SKM-1 (cell line): Measurements from ENCODE around the gene ZNF462.

Experiments
- DNase-seq: peaks from one replicate; lab custom pipeline; 2025; ENCODE audit not compliant: unreplicated experiment; lab: John Stamatoyannopoulos, UW

The ZNF462 gene

DNA sequence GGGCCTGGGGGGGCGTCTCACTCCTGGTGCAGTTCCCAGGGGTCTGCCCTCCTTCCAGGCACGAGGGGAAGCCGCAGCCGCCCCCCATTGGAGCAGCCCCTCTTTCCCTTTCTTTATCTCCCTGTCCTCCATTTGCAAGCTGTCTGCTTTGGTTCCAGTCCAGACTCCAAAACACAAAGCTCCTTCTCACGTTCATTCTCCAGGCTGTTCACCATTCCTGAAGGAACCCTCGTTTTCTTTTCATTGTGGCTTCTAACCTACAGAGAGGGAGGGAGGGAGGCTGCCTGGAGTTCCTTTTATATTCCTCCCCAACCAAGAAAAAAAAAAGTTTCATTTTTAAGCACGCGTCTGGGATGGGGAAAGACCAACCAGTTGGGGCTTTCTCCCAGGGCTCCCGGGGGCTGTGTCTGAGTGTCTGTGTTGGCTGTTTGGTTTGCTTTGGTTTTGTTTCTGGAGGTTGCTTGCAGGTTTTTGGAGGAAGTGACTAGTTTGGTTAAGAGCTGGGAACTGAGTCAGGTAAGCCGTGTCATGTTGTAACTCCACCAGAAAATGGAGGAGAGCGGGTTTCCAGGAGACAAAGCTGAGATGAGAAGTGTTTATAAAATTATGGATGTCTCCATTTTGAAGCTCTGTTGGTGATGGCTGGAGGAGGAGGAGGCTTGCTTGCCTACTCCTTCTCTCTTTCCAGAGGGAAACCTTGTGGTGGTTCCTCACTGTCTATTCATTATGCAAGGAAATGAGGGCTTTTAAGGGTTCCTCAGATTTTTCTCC, 1.6 kb downstream of the ZNF462 start:
- no peak for DNase-seq

DNA sequence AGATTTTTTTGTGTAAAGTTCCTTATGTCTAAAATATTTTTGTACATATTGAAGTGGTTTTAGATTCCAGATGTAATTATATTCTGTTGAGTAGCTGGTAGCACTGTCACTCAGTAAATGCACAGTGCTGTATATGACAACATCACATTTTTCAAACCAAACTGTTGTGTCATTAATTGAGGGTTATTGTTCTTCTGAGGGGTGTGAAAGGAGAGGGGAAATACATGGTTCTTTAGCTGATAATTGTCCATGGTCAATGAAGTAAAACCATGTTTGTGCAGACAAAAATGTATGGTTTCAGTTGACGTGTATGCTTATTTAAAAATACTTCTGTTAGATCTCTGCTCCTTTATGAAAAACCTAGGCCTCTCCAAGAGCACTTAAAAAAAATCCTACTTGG, 3.3 kb downstream of the ZNF462 start:
- no peak for DNase-seq

DNA sequence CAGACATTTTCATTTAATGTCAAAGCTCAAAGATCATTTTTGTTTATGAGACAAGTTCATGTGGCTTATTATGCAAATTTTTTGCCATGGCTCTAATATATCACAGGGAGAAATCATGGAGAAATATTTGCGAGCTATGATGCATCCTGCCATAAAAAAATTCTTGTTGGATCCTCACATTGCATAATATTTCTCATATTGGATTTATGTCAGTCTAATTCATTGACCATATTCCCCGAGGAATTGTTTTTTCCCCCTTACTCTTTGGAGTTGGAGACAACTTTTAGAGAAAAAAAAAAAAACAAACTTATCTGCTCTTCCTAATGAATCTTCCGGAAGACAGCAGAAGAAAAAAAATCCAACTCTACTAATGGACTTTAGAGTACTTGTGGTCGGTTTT, 4.3 kb downstream of the ZNF462 start:
- no peak for DNase-seq

GRCh38 chr9:106868087-106868486, 5.1 kb downstream of the ZNF462 start:
- no peak for DNase-seq

- peak; percentile 42 for DNase-seq
Observed at GRCh38 chr9:106868565-106868964, 5.6 kb downstream of the ZNF462 start.

GRCh38 chr9:106869028-106869427, 6.1 kb downstream of the ZNF462 start:
- no peak for DNase-seq

- no peak for DNase-seq
Observed at GRCh38 chr9:106869458-106869857, 6.5 kb downstream of the ZNF462 start.

DNA sequence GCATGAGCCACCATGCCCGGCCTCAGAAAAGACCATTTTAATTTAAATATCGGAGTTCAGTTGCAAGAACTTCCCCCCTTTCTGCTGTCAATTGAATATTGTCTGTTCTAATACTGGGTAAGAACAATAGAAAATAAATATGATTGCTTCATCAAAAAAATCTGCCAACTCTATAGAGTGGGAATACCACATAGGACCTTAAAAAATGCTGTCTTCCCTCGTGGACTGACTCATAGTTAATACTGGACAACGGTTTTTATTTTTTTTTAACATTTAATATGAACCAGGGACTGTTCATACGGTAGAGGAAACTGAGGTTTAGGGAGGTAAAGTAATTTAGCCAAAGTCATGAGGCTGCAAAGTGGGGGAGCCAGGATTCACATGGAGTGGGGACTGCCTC, 9.7 kb downstream of the ZNF462 start:
- no peak for DNase-seq

DNA sequence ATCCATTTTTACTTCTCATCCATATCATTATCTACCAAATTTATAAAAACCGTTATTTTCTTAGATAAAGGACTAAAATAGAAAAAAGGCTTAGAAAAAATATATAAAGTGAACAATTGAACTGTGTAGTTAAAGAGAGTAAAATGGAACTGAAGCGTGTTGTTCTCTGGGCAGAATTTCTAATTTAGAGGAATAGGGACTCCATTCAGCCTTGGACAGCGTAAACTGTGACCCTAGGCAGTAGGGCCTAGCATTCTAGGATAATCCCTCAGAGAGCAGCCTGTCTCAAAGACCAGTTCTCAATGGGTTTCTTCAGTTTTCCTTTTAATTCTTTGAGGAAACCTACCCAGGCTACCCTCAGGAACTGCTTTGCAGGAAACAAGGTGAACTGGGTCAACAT, 11.1 kb downstream of the ZNF462 start:
- no peak for DNase-seq

DNA sequence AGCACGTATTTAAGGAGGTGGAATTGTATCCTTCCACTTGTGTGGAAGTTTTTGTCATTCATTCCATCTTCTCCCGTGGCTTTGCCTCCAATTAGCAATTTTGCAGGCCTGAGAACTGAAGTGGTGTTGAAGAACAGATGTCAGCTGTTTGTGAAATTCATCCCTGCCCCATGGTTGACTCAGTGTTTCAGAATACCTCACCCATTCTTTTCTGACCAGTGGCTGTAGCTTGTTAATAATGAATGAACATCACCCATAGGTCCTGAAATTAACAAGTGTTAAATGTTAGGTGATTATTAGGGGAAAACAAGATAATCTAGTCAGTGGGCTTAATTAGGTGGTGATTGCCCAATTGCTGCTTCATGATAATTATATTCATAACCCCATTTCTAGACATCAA, 11.7 kb downstream of the ZNF462 start:
- DNase-seq: no peak

DNA sequence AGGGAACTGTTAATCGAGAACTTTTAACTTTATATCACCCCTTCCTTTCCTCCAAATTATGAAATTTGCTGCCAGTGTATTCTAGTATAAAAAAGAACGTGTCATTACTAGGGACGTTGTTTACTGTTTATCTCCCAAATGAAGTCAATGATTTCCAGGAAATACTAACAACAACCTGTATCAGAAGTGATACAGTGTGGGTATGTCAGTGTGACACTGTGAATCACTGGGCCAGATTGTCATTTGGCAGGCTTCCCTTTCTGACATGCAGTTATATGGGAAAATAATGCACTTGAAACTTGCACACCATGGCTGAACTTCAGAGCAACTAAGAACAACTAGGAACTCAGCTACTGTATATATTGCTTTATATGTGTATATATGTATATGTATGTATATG, 12.6 kb downstream of the ZNF462 start:
- DNase-seq: no peak

GRCh38 chr9:106877345-106877744, 14.4 kb downstream of the ZNF462 start:
- no peak for DNase-seq

GRCh38 chr9:106878081-106878837, 15.3 kb downstream of the ZNF462 start:
- no peak for DNase-seq

DNA sequence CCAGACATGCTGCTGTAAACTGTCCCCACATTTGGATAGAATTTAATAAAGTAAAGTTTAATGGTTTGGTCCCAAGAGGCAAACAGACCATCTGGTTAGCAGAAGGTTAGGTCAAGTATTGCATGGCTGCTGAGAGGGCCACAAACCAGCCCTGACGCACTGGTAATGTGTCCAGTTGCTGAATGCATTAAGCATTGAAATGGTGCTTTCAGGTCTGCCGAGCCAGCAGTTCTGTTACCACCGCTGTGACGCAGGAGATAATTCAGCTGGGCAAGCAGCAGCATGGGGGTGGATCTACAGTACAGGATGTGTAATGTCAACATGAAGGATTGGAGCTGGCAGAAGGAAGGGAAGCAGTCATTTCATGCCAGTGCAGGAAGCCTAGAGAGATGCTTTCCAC, 16.0 kb downstream of the ZNF462 start:
- no peak for DNase-seq

- DNase-seq: no peak
Observed at GRCh38 chr9:106879439-106879882, 16.5 kb downstream of the ZNF462 start.

DNA sequence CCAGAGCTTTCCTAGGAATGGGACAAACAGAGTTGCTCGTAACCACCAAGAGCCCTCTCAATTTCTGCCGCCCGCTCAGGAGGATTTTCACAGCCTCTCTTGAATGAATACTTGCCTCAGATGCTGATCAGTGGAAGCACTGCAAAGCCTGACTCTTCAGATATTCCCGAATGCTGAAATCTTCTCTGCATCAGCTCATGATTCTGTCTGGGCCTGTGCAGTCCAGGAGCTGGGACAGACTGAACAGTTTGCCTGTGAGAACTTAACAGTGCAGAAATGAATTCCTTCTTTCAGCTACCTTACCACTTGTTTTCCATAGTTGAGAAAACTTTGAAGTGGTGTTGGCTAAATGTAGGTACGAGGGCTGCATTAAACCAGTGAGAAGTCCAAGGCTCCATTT, 17.1 kb downstream of the ZNF462 start:
- DNase-seq: no peak

GRCh38 chr9:106880863-106881262, 17.9 kb downstream of the ZNF462 start:
- no peak for DNase-seq

GRCh38 chr9:106883030-106883429, 20.1 kb downstream of the ZNF462 start:
- no peak for DNase-seq

DNA sequence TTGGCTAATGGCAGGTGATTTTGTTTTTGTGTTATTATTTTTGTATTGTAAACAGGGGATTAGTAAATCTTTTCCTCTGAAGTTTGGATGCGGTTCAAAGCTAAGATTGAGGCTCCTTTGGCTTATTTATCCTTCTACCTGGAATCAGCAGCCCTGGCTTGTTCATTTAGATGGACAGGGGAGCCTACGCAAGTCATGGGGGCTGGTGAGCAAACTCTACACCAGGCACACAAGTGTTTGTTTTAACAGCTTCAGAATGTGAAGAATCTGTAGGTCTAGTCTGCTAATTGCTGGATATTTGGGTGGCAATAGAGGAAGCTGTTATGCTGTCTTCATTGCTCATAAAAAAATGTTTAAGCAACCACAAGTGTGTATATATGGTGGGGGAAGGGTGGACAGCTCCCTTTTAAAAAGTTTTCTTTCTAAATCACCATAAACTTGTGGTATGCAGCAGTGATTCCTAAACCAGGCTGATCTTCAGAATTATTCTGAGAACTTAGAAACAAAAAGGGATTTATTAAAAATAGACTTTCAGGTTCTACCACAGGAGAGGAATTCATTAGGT, 20.7 kb downstream of the ZNF462 start:
- DNase-seq: no peak

DNA sequence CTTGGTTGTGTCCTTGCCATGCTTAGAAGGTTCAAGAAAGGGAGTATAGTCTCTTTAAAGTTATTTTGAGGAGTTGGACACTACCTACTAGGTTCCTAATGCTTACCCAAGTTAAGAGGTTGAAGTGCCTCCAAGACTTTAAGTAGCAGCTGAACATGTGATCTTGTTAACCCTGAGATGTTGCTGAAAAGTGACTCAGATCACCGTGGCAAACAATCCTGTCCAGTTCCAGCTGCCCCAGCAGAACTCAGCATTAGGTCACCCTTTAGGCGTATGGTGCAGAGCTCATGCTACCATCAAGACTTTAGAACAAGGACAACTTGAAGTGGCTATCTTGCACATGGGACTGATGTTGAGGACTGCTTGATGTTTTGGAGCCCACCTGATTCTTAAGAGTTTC, 22.5 kb downstream of the ZNF462 start:
- DNase-seq: no peak

DNA sequence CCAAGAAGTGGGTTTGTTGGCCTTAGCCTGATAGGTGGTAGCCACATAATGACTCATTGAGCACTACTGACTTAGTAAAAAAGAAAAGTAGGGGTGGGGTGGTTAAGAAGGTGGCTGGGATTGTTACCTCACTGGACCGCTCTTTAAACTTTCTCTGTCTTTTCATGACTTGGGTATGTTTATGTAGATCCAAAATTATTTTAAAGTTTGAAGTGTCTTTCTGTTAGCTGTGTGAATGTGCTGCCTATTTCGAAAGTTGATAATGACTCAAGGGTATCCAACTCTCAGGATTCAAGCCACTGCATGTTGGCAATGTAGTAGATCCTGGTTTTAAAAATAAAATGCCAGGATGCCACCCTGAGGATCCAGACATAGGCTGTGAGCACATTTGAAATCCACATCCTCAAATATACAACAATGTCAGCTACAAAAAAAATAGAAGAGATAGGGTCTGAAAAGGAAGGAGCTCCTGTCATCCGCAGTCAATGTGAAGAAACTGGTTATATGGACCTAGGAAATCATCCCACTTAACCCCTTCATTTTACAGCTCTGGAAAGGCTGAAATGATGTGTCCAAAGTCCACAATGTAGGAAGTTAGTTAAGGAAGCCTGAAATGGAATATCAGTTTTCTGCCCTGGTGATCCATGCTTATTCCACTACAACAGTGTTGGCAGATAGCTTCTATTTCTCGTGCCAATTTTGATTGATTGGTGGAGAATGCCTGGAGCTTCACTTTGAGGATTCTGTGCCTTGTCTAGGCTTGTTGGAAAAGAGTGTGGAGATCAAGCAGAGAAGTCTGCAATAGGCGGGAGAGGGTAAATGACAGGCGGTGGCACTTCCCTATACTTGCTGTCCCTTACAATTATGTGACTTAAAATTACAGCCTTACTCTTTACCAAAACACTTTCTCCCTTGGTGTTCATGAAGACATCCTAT, 23.4 kb downstream of the ZNF462 start:
- DNase-seq: no peak
